Vagina (tissue), 2 donors: ENCODE data around the gene SMARCD2. TPM values are rescaled to one million over a fixed set of nuclear protein-coding genes. Genes with fewer than 3 reads are reported as not detected.
"Not testable (repeated sequence)": the region's sequence is repeated elsewhere in the genome, so short reads cannot be mapped to it uniquely, and the experiment has no call there.

ENCODE experiments used
- DNase-seq, 2 donors: peaks; one replicate each; pipeline ENCODE4 v3.0.0-alpha.2; 2017; ENCODE audit errors: extremely low spot score in 2 of 2
- H3K27ac ChIP-seq: fragments of 200-600 bp; sonication (generic); one replicate; pipeline ENCODE4 v1.5.1; 2019
- H3K27me3 ChIP-seq: fragments of 200-600 bp; sonication (generic); one replicate; pipeline ENCODE4 v1.5.1; 2019
- H3K36me3 ChIP-seq, 2 donors: fragments of 200-600 bp; sonication (generic); one replicate each; pipeline ENCODE4 v1.5.1; 2017 to 2019
- H3K4me1 ChIP-seq: fragments of 200-600 bp; sonication (generic); one replicate; pipeline ENCODE4 v1.5.1; 2019
- H3K4me3 ChIP-seq, 2 donors: fragments of 200-600 bp; sonication (generic); 1 replicate in 1 of 2; 2 replicates in 1 of 2; pipeline ENCODE4 v1.5.1; 2016 to 2019
- H3K9me3 ChIP-seq: fragments of 200-600 bp; sonication (generic); one replicate; pipeline ENCODE4 v1.5.1; 2019
- POLR2A ChIP-seq, 2 donors: fragments of 450-650 bp; IDR thresholded peaks; one replicate each; pipeline ENCODE4 v1.6.1; 2017; ENCODE audit warnings: antibody characterized with exemption in 2 of 2, mild to moderate bottlenecking in 2 of 2, moderate library complexity in 2 of 2
- POLR2AphosphoS5 ChIP-seq, 2 donors: sonication (generic); formaldehyde crosslinking; IDR thresholded peaks; one replicate each; pipeline ENCODE4 v1.9.0; 2017; ENCODE audit warnings: antibody characterized with exemption in 2 of 2, mild to moderate bottlenecking in 2 of 2, low read depth in 1 of 2; ENCODE audit not compliant: insufficient read depth in 1 of 2
- intact Hi-C: fragments of 100-400 bp; cut with DNase I; formaldehyde crosslinking; loops from one replicate; pipeline ENCODE4 v1.15.1; 2023
- total RNA-seq: library from RNA; depleted of rRNA; stranded (reverse); fragments of >200 nt; gene quantifications from one replicate; pipeline ENCODE4 v1.2.3, GENCODE V29; 2016
- TF ChIP-seq, protein P1 (sequence below), 3 experiments: fragments of 450-650 bp in 2 of 3; fragments of 200-600 bp in 1 of 3; sonication (generic) in 1 of 3; IDR thresholded peaks; one replicate each; pipeline ENCODE4 v1.5.1; 2017 to 2019; ENCODE audit warnings: antibody characterized with exemption in 3 of 3, mild to moderate bottlenecking in 2 of 3, moderate library complexity in 2 of 3

The SMARCD2 gene
- total RNA-seq, 1 donor from 2014 or later, result 146 TPM

GRCh38 chr17:63805591-63805990, 36.9 kb downstream of the SMARCD2 start:
- no peak overlapping the region for H3K27ac ChIP-seq
- peaks cover 10 to 82% of the 10 kb centered on the region in 2 donors for H3K36me3 ChIP-seq
- intact Hi-C loops, result no loop called here
- no peaks in the 10 kb centered on the region for H3K9me3 ChIP-seq
- no peak for DNase-seq
- no peaks in the 10 kb centered on the region for H3K27me3 ChIP-seq
- TF ChIP-seq POLR2A (IDR thresholded peaks at IDR 0.05), result no peak
- TF ChIP-seq, protein P1, sequence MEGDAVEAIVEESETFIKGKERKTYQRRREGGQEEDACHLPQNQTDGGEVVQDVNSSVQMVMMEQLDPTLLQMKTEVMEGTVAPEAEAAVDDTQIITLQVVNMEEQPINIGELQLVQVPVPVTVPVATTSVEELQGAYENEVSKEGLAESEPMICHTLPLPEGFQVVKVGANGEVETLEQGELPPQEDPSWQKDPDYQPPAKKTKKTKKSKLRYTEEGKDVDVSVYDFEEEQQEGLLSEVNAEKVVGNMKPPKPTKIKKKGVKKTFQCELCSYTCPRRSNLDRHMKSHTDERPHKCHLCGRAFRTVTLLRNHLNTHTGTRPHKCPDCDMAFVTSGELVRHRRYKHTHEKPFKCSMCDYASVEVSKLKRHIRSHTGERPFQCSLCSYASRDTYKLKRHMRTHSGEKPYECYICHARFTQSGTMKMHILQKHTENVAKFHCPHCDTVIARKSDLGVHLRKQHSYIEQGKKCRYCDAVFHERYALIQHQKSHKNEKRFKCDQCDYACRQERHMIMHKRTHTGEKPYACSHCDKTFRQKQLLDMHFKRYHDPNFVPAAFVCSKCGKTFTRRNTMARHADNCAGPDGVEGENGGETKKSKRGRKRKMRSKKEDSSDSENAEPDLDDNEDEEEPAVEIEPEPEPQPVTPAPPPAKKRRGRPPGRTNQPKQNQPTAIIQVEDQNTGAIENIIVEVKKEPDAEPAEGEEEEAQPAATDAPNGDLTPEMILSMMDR (IDR thresholded peaks at IDR 0.05), result no peak
- H3K4me3 ChIP-seq, result no peak overlapping the region
- H3K4me1 ChIP-seq, result no peaks in the 10 kb centered on the region

DNA sequence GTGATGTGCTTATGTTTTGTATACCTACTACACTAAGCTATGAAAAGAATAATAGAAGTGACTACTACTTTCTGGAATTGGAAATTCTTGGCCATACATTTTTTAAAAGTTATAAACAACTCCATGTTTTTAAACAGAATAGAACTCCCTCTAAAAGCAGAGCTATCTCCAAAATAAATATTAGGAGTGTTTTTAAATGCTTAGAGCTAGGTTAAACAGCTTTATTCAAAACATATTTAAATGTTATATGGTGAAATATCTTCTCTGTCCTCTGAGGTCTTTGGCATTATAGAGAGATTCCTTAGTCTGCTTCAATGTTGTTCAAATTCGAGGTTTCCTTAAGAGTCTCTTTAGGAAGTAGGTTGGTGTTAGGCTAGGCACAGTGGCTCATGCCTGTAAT, 38.2 kb downstream of the SMARCD2 start:
- Histone ChIP-seq H3K27ac (no peak overlapping the region), H3K4me3 (no peak overlapping the region), H3K36me3 (peaks cover 10 to 78% of the 10 kb centered on the region in 2 donors), H3K9me3 (no peaks in the 10 kb centered on the region), H3K4me1 (no peaks in the 10 kb centered on the region), H3K27me3 (no peaks in the 10 kb centered on the region)
- no peak for DNase-seq
- no peak for TF ChIP-seq POLR2AphosphoS5 (IDR thresholded peaks at IDR 0.05; ENCODE audit: insufficient read depth in 1 of 2, low read depth in 1 of 2)
- TF ChIP-seq, protein P1 (IDR thresholded peaks at IDR 0.05), result no peak
- no peak for TF ChIP-seq POLR2A (IDR thresholded peaks at IDR 0.05)
- intact Hi-C loops, result no loop called here

GRCh38 chr17:63800783-63801182, 41.7 kb downstream of the SMARCD2 start:
- Histone ChIP-seq H3K27me3 (no peaks in the 10 kb centered on the region), H3K4me1 (no peaks in the 10 kb centered on the region), H3K4me3 (no peak overlapping the region), H3K36me3 (peaks cover 8 to 80% of the 10 kb centered on the region in 2 donors), H3K27ac (no peak overlapping the region), H3K9me3 (no peaks in the 10 kb centered on the region)
- intact Hi-C loops, result no loop called here
- TF ChIP-seq POLR2A (IDR thresholded peaks at IDR 0.05) (no peak), POLR2AphosphoS5 (IDR thresholded peaks at IDR 0.05; ENCODE audit: insufficient read depth in 1 of 2, low read depth in 1 of 2) (no peak)
- TF ChIP-seq, protein P1 (IDR thresholded peaks at IDR 0.05), result no peak
- no peak for DNase-seq

DNA sequence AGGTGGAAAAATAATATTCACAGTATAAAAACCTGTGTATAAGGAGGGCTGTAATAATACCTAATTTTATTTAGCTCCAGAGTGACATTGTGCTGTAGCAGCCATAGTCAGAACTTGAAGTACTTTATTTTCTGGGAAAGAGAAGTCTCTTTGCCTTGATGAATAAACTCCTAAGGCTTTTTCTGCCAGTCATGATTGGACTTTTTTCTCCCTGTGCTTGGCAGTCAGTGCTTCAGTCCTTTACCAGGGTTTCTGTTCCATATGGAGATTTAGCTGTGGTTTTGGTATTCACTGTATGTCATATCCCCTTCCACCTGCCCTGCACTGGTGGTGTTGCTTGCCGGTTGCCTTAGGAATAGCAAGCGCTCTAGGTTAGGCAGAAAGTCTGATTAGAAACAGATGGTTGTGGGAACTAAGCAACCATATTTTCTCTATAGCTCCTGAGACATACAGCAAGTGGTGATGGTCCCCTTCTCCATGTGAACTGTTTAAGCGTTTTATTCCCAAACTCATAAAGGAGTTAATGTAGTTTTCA, 43.8 kb downstream of the SMARCD2 start:
- H3K4me3 ChIP-seq, result no peak overlapping the region
- H3K4me1 ChIP-seq, result no peaks in the 10 kb centered on the region
- no peak overlapping the region for H3K27ac ChIP-seq
- no peaks in the 10 kb centered on the region for H3K9me3 ChIP-seq
- H3K27me3 ChIP-seq, result no peaks in the 10 kb centered on the region
- peaks cover 8 to 83% of the 10 kb centered on the region in 2 donors for H3K36me3 ChIP-seq
- no peak for TF ChIP-seq POLR2A (IDR thresholded peaks at IDR 0.05)
- intact Hi-C loops, result no loop called here
- DNase-seq, result no peak

- H3K36me3 ChIP-seq, result peaks cover 4 to 92% of the 10 kb centered on the region in 2 donors
Measured at GRCh38 chr17:63796375-63796774, 46.1 kb downstream of the SMARCD2 start.

GRCh38 chr17:63792055-63792729, 50.3 kb downstream of the SMARCD2 start:
- no peaks in the 10 kb centered on the region for H3K27me3 ChIP-seq
- H3K9me3 ChIP-seq, result no peaks in the 10 kb centered on the region
- no peak overlapping the region for H3K27ac ChIP-seq
- intact Hi-C loops, result no loop called here
- no peak overlapping the region for H3K4me3 ChIP-seq
- H3K36me3 ChIP-seq, result peaks cover 0 to 95% of the 10 kb centered on the region in 2 donors
- H3K4me1 ChIP-seq, result no peaks in the 10 kb centered on the region
- no peak for DNase-seq
- no peak for TF ChIP-seq POLR2AphosphoS5 (IDR thresholded peaks at IDR 0.05; ENCODE audit: insufficient read depth in 1 of 2, low read depth in 1 of 2)
- TF ChIP-seq POLR2A (IDR thresholded peaks at IDR 0.05), result no peak
- TF ChIP-seq, protein P1 (IDR thresholded peaks at IDR 0.05), result no peak

More at GRCh38 chr17:63796375-63796774, 46.1 kb downstream of the SMARCD2 start:
- DNase-seq, H3K27me3 ChIP-seq, H3K4me1 ChIP-seq, H3K4me3 ChIP-seq, intact Hi-C loops, H3K27ac ChIP-seq, H3K9me3 ChIP-seq: not testable (repeated sequence)
